Left lobe of liver (tissue), 2 donors: ENCODE results near the gene NYAP1. TPM values are rescaled to one million over a fixed set of nuclear protein-coding genes. Genes with fewer than 3 reads are reported as not detected.
"Not testable (repeated sequence)": the region's sequence is repeated elsewhere in the genome, so short reads cannot be mapped to it uniquely, and the experiment has no call there.

Source experiments
- ATAC-seq: fragments of 200-7000 bp; cut with Tn5 transposase; one replicate; pipeline ENCODE4 v1.9.1; 2020; ENCODE audit warnings: mild to moderate bottlenecking, moderate library complexity
- DNase-seq: peaks from one replicate; pipeline ENCODE4 v3.0.0-alpha.2; 2020; ENCODE audit warnings: low spot score
- total RNA-seq: library from RNA; stranded (reverse); gene quantifications from one replicate; pipeline ENCODE4 v1.2.1, GENCODE V29; 2021
- donor health status: DM: no; HTN: no; CAD: no; lungs with moderate emphysema.
- donor health status: DM: no; HTN: yes; CAD: no.

Gene NYAP1
- total RNA-seq, 1 donor from 2014 or later, result 0.38 TPM

DNA sequence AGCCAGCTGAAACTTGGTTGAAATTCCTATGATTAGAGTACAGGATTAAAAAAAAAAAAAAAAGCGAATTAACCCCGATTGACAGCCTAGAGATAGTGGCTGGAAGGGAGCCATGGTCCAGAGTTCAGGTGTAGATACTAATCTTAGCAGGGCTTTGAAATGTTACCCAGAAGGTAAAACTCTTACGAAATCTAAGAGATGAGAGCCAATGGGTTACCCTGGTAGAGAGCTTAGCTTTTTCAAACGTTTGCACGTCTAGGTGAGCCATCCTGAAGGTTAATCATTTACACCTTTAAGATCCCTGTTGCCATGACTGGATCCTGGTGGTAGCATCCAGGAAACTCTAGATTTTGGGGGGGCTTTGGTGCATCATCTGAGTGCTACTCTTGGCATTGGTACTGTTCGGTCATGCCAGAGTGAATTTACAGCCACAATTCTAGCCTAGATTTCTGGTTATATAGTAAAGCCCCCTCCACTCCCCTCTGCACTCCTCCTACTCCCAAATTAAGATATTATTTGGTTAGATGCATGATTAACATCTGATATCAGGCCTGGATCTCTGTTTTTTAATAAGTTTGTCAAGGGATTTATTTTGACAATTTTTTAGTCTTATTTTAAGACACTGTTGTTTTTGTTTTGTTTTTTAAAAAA, 56.5 kb downstream of the NYAP1 start:
- peak; percentile 88 for DNase-seq
- ATAC-seq, result peak; percentile 43

DNA sequence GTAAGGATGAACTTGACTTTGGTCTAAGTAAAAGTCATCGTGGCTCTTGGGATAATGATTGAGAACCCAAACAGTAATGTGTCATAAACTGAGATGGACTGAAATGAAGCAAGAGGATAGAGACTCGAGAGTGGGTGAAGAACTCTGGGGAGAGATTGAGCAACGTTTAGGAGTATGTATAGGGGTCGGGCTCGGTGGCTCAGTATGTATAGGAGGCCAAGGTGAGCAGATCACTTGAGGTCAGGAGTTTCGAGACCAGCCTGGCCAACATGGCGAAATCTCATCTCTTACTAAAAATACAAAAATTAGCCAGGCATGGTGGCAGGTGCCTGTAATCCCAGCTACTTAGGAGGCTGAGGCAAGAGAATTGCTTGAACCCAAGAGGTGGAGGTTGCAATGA, 57.6 kb downstream of the NYAP1 start:
- ATAC-seq, DNase-seq: not testable (repeated sequence)

DNA sequence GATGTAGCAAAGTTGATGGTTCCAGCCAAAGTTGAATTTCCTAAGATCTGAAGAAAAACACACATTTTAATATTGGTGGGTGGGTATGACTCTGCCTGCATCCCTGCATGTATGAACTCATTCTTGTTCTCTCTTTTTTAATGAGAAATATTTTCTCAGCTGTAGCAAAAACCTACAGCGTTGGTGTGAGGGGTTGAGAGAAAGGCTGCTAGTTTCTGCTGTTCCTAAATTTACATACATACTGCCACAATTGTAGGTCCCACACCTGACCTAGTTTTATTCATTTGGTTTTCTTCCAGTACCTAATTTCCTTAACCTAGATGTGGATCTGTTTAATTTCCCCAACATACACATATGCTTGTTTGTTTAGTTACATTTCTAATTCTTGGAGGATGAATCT, 59.9 kb downstream of the NYAP1 start:
- DNase-seq, result no peak
- ATAC-seq, result no peak

DNA sequence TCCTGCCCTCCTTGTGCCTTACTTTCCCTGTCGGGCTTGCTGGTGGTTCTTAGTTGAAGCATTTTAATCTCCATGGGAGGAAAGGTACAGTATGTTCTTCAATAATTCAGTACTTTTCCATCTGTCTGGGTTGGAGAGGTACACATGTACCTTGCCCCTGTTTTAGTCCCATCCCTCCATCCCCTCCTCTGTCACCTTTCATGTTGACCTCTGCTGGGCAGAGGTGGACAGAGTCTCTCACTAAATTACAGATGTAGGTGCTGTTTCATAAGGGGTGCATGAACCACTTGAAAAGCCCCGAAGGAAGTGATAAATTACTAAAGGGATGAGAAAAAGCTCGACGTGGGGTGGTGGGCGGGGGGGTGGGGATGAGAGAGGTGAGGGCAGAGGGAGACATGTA, 60.7 kb downstream of the NYAP1 start:
- DNase-seq, result no peak
- ATAC-seq, result peak; percentile 40

Other genes starting within 250 kb of the NYAP1 start
- not detected for gene SPDYE3, start 176.2 kb upstream of the NYAP1 start, total RNA-seq
- 28.6 TPM for gene PILRB, start 125.8 kb upstream of the NYAP1 start, total RNA-seq
- 1.4 TPM for gene PILRA, start 110.4 kb upstream of the NYAP1 start, total RNA-seq
- 4.4 TPM for gene ZCWPW1, start 55.2 kb upstream of the NYAP1 start, total RNA-seq
- gene MEPCE, start 54.1 kb upstream of the NYAP1 start, total RNA-seq, result 23.1 TPM
- 13.8 TPM for gene PPP1R35, start 47.4 kb upstream of the NYAP1 start, total RNA-seq
- gene SPACDR, start 19.7 kb upstream of the NYAP1 start, total RNA-seq, result not detected
- 16.9 TPM for gene TSC22D4, start 4.7 kb upstream of the NYAP1 start, total RNA-seq
- 87.8 TPM for gene AGFG2, start 55.3 kb downstream of the NYAP1 start, total RNA-seq
- gene SAP25, start 90.0 kb downstream of the NYAP1 start, total RNA-seq, result 0.86 TPM
- 31.6 TPM for gene LRCH4, start 102.2 kb downstream of the NYAP1 start, total RNA-seq
- 1.0 TPM for gene FBXO24, start 102.4 kb downstream of the NYAP1 start, total RNA-seq
- gene PCOLCE, start 118.4 kb downstream of the NYAP1 start, total RNA-seq, result 71.8 TPM
- 20.3 TPM for gene MOSPD3, start 128.6 kb downstream of the NYAP1 start, total RNA-seq
- gene TFR2, start 157.6 kb downstream of the NYAP1 start, total RNA-seq, result 689 TPM
- gene ACTL6B, start 172.5 kb downstream of the NYAP1 start, total RNA-seq, result not detected
- 80.9 TPM for gene GNB2, start 189.8 kb downstream of the NYAP1 start, total RNA-seq
- 21.6 TPM for gene GIGYF1, start 210.3 kb downstream of the NYAP1 start, total RNA-seq
- gene POP7, start 222.2 kb downstream of the NYAP1 start, total RNA-seq, result 28.5 TPM
- gene EPO, start 236.5 kb downstream of the NYAP1 start, total RNA-seq, result 6.4 TPM
- gene ZAN, start 249.7 kb downstream of the NYAP1 start, total RNA-seq, result 0.03 TPM